ENCODE data around the gene DDX3X. TPM values are rescaled to one million over a fixed set of nuclear protein-coding genes. Genes with fewer than 3 reads are reported as not detected.

The DDX3X gene
- total RNA-seq, 2 experiments from 2014 or later, result 213 to 225 TPM

- ATAC-seq (ENCODE audit: low read depth) (peak; percentile 30), DNase-seq (peak; percentile 85)
- Mint-ChIP-seq H3K4me3 (peak overlapping the region; percentile 92), H3K36me3 (peaks cover 29% of the 10 kb centered on the region), H3K27me3 (no peaks in the 10 kb centered on the region), H3K9me3 (no peaks in the 10 kb centered on the region), H3K27ac (peak overlapping the region; percentile 100), H3K4me1 (peaks cover 19% of the 10 kb centered on the region)
- POLR2A ChIA-PET, result interaction anchor here (0.7 to 1.4 kb wide), 6 partner anchors 23 to 599 kb away, joined by 3 to 8 read pairs (median 4); partner anchors contain the start of genes MED14 and USP9X
Observed at GRCh38 chrX:41334363-41335197, 618 bp downstream of the DDX3X start.

- H3K27me3 Mint-ChIP-seq, result no peaks in the 10 kb centered on the region
- H3K36me3 Mint-ChIP-seq, result peaks cover 32% of the 10 kb centered on the region
- H3K4me3 Mint-ChIP-seq, result peak overlapping the region; percentile 92
- ATAC-seq (ENCODE audit: low read depth) (no peak), DNase-seq (no peak)
- H3K4me1 Mint-ChIP-seq, result peaks cover 24% of the 10 kb centered on the region
- peak overlapping the region; percentile 100 for H3K27ac Mint-ChIP-seq
- POLR2A ChIA-PET, result interaction anchor here (1.2 kb wide), 2 partner anchors 39 to 48 kb away, joined by 3 to 5 read pairs; no protein-coding TSS in a partner anchor
- no peaks in the 10 kb centered on the region for H3K9me3 Mint-ChIP-seq
Observed at GRCh38 chrX:41335198-41335957, 1.4 kb downstream of the DDX3X start.

GRCh38 chrX:41335958-41336331, 2.0 kb downstream of the DDX3X start:
- Mint-ChIP-seq H3K9me3 (no peaks in the 10 kb centered on the region), H3K27me3 (no peaks in the 10 kb centered on the region), H3K4me1 (peaks cover 24% of the 10 kb centered on the region), H3K36me3 (peaks cover 32% of the 10 kb centered on the region), H3K4me3 (peak overlapping the region; percentile 92), H3K27ac (peak overlapping the region; percentile 100)
- POLR2A ChIA-PET, result interaction anchor here (1.2 kb wide), 2 partner anchors 40 to 47 kb away, joined by 3 to 5 read pairs; no protein-coding TSS in a partner anchor
- ATAC-seq (ENCODE audit: low read depth) (no peak), DNase-seq (no peak)

- ATAC-seq (ENCODE audit: low read depth) (no peak), DNase-seq (no peak)
- POLR2A ChIA-PET, result interaction anchor here (0.6 to 1.2 kb wide), 2 partner anchors 25 to 47 kb away, joined by 3 to 5 read pairs; no protein-coding TSS in a partner anchor
- Mint-ChIP-seq H3K27me3 (no peaks in the 10 kb centered on the region), H3K4me1 (peaks cover 25% of the 10 kb centered on the region), H3K27ac (peak overlapping the region; percentile 100), H3K36me3 (peaks cover 34% of the 10 kb centered on the region), H3K9me3 (no peaks in the 10 kb centered on the region), H3K4me3 (peak overlapping the region; percentile 92)
Observed at GRCh38 chrX:41336447-41336846, 2.5 kb downstream of the DDX3X start.

GRCh38 chrX:41337140-41337539, 3.2 kb downstream of the DDX3X start:
- no peak for ATAC-seq (ENCODE audit: low read depth)
- H3K36me3 Mint-ChIP-seq, result peaks cover 34% of the 10 kb centered on the region
- peak overlapping the region; percentile 92 for H3K4me3 Mint-ChIP-seq
- DNase-seq, result no peak
- H3K27me3 Mint-ChIP-seq, result no peaks in the 10 kb centered on the region
- POLR2A ChIA-PET, result interaction anchor here (0.6 to 1.2 kb wide), 3 partner anchors 10 to 60 kb away, joined by 3 to 4 read pairs (median 3); no protein-coding TSS in a partner anchor
- peak overlapping the region; percentile 51 for H3K27ac Mint-ChIP-seq
- H3K4me1 Mint-ChIP-seq, result peaks cover 25% of the 10 kb centered on the region
- no peaks in the 10 kb centered on the region for H3K9me3 Mint-ChIP-seq

GRCh38 chrX:41338436-41338835, 4.5 kb downstream of the DDX3X start:
- H3K27ac Mint-ChIP-seq, result peak overlapping the region; percentile 9
- peaks cover 25% of the 10 kb centered on the region for H3K4me1 Mint-ChIP-seq
- peak overlapping the region; percentile 72 for H3K4me3 Mint-ChIP-seq
- H3K36me3 Mint-ChIP-seq, result peaks cover 39% of the 10 kb centered on the region
- POLR2A ChIA-PET, result interaction anchor here (0.6 kb wide), 2 partner anchors 15 to 44 kb away, joined by 3 read pairs; no protein-coding TSS in a partner anchor
- DNase-seq (no peak), ATAC-seq (ENCODE audit: low read depth) (no peak)
- H3K27me3 Mint-ChIP-seq, result no peaks in the 10 kb centered on the region
- H3K9me3 Mint-ChIP-seq, result no peaks in the 10 kb centered on the region

GRCh38 chrX:41339148-41339547, 5.2 kb downstream of the DDX3X start:
- peaks cover 25% of the 10 kb centered on the region for H3K4me1 Mint-ChIP-seq
- POLR2A ChIA-PET, result no interaction called here
- H3K36me3 Mint-ChIP-seq, result peaks cover 41% of the 10 kb centered on the region
- H3K27me3 Mint-ChIP-seq, result no peaks in the 10 kb centered on the region
- ATAC-seq (ENCODE audit: low read depth), result no peak
- peak overlapping the region; percentile 72 for H3K4me3 Mint-ChIP-seq
- H3K9me3 Mint-ChIP-seq, result no peaks in the 10 kb centered on the region
- H3K27ac Mint-ChIP-seq, result no peak overlapping the region
- DNase-seq, result no peak

GRCh38 chrX:41344053-41344452, 10.1 kb downstream of the DDX3X start:
- H3K36me3 Mint-ChIP-seq, result peaks cover 29% of the 10 kb centered on the region
- POLR2A ChIA-PET, result no interaction called here
- no peak overlapping the region for H3K27ac Mint-ChIP-seq
- H3K4me3 Mint-ChIP-seq, result no peak overlapping the region
- peaks cover 15% of the 10 kb centered on the region for H3K4me1 Mint-ChIP-seq
- H3K27me3 Mint-ChIP-seq, result no peaks in the 10 kb centered on the region
- no peaks in the 10 kb centered on the region for H3K9me3 Mint-ChIP-seq
- no peak for ATAC-seq (ENCODE audit: low read depth)
- DNase-seq, result no peak

- POLR2A ChIA-PET, result interaction anchor here (0.9 kb wide), 1 partner anchor 10 kb away, joined by 3 read pairs; no protein-coding TSS in a partner anchor
- no peaks in the 10 kb centered on the region for H3K9me3 Mint-ChIP-seq
- H3K36me3 Mint-ChIP-seq, result peaks cover 25% of the 10 kb centered on the region
- H3K27ac Mint-ChIP-seq, result no peak overlapping the region
- no peak overlapping the region for H3K4me3 Mint-ChIP-seq
- DNase-seq (no peak), ATAC-seq (ENCODE audit: low read depth) (no peak)
- peaks cover 12% of the 10 kb centered on the region for H3K4me1 Mint-ChIP-seq
- no peaks in the 10 kb centered on the region for H3K27me3 Mint-ChIP-seq
Observed at GRCh38 chrX:41347186-41347585, 13.2 kb downstream of the DDX3X start.

- H3K4me1 Mint-ChIP-seq, result peaks cover 17% of the 10 kb centered on the region
- DNase-seq, result no peak
- peaks cover 20% of the 10 kb centered on the region for H3K36me3 Mint-ChIP-seq
- POLR2A ChIA-PET, result no interaction called here
- no peak overlapping the region for H3K4me3 Mint-ChIP-seq
- no peaks in the 10 kb centered on the region for H3K27me3 Mint-ChIP-seq
- ATAC-seq (ENCODE audit: low read depth), result no peak
- no peak overlapping the region for H3K27ac Mint-ChIP-seq
- H3K9me3 Mint-ChIP-seq, result no peaks in the 10 kb centered on the region
Observed at GRCh38 chrX:41348551-41348950, 14.6 kb downstream of the DDX3X start.

- DNase-seq (no peak), ATAC-seq (ENCODE audit: low read depth) (no peak)
- Mint-ChIP-seq H3K4me3 (no peak overlapping the region), H3K4me1 (peaks cover 16% of the 10 kb centered on the region), H3K9me3 (no peaks in the 10 kb centered on the region), H3K27me3 (no peaks in the 10 kb centered on the region), H3K36me3 (peaks cover 18% of the 10 kb centered on the region), H3K27ac (no peak overlapping the region)
- POLR2A ChIA-PET, result no interaction called here
Observed at GRCh38 chrX:41350150-41350975, 16.4 kb downstream of the DDX3X start.

- Mint-ChIP-seq H3K4me3 (no peak overlapping the region), H3K27me3 (no peaks in the 10 kb centered on the region), H3K4me1 (peaks cover 16% of the 10 kb centered on the region), H3K27ac (no peak overlapping the region), H3K9me3 (no peaks in the 10 kb centered on the region), H3K36me3 (peaks cover 18% of the 10 kb centered on the region)
- DNase-seq (no peak), ATAC-seq (ENCODE audit: low read depth) (peak; percentile 17)
- POLR2A ChIA-PET, result no interaction called here
Observed at GRCh38 chrX:41350976-41351569, 17.1 kb downstream of the DDX3X start.

All from activated naive CD8-positive, alpha-beta T cell treated with anti-CD3 and anti-CD28 coated beads, Interleukin-2, amount 10 ng/mL, durations not matched to agents 7 days and 5 days (primary cell).